Lung microvascular endothelial cell (primary cell): ENCODE measurements around the gene ALK. TPM values are rescaled to one million over a fixed set of nuclear protein-coding genes. Genes with fewer than 3 reads are reported as not detected.
A peak's percentile ranks its signal among the peaks of the same experiment; 100 is the strongest.

Experiments used
- DNase-seq, 2 donors: peaks; one replicate each; pipeline versions ENCODE4 v3.0.0 to v3.0.0-alpha.2; 2010; ENCODE audit warnings: low read depth in 2 of 2
- total RNA-seq: library from RNA; depleted of rRNA; stranded (reverse); fragments of >200 nt; gene quantifications from 2 replicates; pipeline ENCODE4 v1.2.1, GENCODE V29; 2014

ALK gene
- total RNA-seq, 1 donor from 2014 or later, result not detected

DNA sequence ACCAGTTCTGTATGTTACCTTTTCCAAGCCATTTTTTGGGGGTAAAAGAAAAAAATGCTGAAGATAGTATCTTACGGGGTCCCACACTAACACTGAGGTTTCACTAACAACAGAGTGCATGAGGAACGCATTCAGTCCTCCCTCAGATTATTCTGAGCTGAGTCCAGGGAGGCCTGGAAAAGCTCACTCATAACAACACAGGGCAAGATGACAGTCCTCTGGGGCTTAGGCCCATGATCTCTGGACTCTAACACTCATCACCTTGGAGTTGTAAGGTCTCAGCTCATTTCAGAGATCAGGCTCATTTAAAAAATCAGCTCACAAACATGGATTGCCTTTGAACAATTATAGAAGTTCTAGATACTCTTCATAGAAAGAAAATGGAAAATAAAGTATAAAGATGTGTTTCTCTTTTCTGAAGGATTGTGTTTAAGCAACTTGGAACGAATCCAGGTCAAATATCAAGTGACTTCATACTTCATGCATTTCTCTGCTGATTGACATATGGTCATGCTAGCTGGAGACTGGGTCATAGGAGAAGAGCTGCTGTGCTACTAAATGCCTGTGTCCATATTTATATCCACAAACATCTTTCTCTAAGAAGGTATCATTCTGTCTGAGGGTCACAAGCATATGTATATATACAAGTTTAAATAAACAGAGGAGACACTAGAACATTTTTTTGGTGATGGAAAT, 265.8 kb downstream of the ALK start:
- DNase-seq, result no peak

DNA sequence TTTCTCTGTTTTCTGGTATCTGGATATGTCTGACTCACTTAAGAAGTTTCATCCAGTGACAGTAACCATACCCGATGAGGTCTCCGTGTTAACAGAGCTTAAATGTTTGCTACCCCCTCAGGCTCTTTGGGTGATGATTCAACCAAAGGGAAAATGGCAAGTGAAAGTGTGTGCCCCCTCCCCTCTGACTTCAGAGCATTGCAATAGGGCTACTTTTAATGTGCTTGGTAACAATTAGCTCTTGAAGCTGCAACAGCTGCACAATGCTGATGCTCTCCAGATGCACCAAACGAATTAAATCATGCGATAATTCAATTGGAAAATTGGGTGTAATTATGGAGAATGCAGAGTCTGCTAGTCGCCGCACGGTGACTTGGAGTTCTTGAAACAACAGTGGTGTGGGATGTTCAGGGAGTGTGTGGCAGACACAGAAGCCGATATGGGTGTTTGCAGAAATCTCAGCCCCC, 270.7 kb downstream of the ALK start:
- DNase-seq, result no peak

DNA sequence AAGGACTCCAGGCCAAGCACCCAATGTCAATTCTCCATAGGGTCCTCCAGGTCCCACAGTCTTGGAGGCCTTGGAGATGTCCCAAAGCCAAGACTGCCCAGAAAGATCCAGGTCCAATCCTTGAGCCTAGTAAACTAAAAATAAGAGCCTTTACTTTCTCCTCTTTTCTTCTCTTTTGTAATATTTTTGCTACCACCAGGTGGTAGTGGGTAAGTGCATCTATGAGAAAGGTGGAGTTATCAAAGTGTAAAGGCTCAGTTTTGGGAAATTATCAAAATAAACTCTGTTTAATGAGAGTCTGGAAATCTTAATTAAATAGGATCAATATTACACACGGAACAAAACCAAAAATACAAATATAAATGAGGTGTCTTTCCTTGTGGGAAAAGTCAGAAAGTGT, 276.4 kb downstream of the ALK start:
- no peak for DNase-seq

DNA sequence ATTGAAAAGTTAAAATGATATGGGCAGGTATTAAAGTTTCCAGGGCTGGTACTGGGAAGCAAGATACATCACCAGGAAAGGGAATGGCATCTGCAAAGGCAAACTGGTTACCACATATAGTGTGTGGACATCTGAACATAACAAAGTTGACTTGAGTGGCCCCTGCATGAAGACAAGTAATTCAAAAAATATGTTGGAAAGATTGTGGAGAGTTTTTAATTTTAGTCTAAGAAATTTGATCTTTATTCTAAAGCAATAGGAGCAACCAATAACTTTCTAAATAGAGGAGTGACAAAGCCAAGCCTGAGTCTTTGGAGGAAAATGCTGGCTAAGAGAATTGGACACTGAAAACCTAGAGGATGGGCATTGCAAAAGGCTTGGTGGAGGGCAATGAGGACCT, 278.2 kb downstream of the ALK start:
- DNase-seq, result no peak

DNA sequence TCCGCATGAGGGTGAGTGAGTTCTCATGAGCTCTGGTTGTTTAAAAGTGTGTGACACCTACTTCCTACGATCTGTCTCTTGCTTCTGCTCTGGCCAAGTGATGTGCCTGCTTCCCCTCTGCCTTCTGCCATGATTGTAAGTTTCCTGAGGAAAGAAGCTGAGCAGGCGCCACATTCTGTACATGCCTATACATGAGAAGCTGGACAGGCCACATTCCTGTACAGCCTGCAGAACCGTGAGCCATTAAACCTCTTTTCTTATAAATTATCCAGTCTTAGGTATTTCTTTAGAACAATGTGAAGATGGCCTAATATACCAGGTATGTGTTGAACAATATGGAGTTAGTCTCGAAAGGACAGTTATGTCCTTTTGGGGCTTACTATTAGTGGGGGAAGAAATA, 281.0 kb downstream of the ALK start:
- no peak for DNase-seq

DNA sequence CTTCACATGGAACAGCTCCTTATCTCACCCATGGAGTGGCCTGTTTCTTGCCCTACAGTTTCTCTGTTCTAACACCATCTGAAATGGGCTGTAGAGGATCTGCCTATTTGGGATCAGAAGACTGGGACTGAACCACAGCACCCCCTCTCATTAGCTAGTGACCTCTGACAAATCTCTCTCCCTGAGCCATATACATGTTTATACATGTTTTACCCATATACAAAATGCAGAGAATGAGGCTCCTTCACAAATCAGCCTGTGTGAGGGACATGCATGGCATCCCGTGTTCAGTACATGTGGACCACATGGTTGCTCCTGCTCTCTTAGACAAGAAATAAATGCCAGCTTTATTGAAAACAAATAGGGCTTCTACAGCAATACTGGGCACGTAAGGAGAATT, 282.7 kb downstream of the ALK start:
- no peak for DNase-seq

DNA sequence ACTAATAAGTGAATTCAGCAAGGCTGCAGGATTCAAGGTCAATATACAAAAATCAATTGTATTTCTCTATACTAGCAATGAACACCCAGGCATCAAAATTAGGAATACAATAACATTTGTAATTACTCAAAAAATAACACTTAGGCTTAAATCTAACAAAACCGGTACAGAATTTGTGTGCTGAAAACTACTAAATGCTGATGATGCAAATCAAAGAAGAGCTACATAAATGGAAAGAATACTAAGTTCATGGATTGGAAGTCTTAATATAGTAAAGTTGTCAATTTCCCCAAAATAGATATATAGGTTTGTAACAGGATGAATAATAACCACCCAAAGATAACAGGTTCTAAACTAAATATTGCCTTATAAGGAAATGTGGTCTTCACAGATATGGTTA, 286.5 kb downstream of the ALK start:
- DNase-seq, result no peak

DNA sequence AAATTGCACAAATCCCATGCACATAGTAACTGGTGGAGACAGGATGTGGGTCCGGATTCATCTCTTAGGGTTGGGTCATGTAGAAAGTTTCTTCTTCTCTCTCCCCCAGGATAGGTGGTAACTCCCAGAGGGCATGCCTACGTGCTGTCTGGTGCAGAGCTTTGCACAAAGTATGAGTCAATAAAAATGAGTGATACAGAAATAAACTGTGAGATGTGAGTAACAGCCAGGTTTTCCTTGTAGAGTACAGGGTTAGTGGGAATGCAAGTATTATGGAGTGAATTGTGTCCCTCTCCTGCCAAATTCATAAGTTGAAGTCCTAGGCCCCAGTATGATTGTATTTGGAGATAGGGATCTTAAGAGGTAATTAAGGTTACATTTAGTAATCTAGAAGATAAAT, 289.4 kb downstream of the ALK start:
- DNase-seq, result no peak

DNA sequence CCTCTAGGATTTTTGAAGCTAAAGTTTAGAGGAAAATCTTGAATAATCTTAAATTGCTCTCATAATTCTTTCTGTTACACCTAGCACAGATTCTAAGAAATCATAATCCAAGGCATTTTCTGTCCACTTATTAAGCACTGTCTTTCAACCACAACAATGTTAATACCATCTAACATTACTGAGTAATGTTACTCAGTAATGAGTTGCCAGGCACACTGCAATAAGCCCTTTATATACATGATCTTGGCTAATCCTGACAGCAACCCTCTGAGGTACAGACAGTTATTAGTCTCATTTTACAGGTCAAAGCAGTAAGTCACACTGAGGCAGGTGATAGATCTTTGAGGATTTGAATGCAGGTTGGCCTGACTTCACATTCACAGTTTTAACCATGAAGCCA, 291.9 kb downstream of the ALK start:
- no peak for DNase-seq

DNA sequence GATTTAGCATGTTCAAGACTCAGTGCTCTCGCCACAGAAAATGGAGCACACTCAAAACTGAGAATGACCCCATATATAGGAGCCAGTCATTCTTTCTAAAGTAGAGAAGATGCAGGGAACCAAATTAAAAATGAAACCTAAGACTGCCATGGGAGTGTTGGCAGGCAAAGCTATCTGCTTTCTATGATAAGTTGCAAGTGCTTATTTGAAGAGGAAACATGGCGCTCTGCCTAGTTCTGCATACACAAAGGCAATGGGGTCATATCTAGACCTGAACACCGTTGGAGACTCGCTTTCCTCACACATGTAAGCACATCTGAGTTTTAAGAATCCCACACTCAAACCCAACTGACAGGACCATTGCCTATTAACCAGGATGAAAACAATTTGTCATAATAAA, 292.5 kb downstream of the ALK start:
- DNase-seq, result no peak

DNA sequence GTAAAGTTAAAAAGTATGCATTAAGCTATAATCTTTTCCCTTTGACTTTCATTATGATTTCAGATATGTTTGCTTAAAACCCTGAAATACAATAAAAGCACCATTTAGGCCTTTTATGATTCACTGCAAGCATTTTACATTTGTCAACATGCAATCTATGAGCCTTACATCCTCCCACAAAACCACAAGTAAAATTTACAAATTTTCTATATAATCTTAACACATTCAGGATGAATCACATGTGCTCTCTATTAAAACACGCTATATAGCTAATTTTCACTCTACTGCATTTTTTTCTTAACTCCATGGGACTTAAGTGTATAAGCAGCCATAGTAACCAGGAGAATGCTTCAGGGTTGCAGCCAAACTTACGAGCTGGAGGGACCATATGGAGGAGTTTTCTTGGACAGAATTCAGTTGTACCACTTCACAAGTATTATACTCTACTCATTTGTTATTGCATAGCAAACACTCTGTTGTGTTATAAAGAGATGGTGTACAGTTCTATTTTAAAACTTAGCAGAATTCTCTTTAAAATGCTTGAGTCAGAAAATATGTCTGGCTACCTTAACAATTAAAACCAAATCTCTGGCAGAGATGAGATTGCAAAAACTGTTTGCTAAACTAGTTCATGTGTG, 293.2 kb downstream of the ALK start:
- DNase-seq, result no peak

DNA sequence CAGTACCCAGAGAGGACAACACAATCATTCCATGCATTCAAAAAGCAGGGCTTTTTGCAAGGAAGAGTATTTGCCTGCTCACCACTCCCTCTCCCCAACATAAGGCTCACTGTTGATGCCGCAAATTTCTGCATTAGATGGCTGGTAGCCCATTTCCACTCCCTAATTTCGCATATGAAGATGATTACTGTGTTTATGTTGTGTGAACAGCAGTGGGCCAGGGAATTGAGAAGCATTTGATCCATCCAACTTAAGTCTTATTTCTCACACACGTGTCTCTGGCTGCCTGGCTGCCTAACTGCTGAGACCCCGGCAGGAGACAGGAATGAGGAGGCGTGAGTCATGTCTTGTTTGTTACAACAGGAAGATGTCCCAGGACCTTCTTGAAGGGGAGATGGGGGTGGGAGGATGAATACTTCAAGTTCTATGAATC, 294.1 kb downstream of the ALK start:
- peak in 1 of 2 donors; percentile 61 for DNase-seq

DNA sequence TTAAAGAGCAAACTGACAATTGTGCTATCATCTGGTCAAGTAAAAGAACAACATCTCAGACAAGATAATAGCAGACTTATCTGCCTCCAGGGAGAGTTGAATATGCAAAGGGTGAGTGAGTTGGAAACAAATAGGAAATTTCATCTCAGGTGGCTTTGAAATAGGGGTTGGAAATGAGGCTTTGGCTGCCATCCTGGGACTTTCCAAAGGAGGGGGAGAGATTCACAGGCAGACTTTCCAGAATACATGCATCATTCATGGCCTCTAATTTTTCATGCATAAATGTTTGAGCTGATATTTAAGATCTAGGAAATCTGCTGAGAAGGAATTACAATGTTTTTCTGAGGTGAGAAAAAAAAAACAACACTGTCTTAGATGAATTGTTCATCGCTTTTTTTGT, 300.5 kb downstream of the ALK start:
- DNase-seq, result no peak

DNA sequence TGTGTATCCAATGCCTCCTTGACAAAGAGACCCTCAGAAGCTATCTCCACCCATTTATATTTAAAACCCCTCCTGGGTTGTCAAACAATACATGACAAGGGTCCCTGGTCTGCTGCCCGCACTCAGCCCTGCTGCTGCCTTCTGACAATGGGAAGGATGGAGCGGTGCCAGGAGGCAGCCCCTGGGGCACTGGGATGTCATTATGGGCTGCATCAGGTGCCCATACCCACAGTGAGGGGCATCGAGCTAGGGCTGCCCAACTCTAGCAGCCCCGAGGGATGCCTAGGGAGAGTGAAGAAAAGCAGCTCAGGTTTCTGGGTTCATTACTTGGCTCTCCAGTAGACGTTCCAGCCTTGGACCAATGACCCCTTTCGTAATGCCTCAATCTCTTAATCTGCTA, 301.7 kb downstream of the ALK start:
- no peak for DNase-seq

DNA sequence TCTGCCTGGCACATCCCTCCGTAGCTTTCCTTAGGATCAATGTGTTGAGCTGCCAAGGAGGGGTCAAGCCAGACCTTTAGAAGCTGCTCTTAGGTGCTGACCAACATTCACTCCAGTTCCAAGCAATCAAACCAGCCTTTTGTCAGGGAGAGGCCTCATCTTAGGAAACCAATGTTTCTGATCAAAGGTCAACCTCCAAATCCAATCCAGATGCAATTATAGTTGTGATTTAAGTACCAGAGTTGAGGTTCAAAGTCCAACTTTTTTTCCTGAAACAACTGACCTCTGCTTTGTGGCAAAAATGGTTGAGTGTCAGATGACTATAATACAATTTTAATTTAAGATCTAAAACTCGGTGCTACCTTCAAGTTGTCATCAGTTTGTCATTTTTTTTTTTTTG, 303.4 kb downstream of the ALK start:
- DNase-seq, result no peak

DNA sequence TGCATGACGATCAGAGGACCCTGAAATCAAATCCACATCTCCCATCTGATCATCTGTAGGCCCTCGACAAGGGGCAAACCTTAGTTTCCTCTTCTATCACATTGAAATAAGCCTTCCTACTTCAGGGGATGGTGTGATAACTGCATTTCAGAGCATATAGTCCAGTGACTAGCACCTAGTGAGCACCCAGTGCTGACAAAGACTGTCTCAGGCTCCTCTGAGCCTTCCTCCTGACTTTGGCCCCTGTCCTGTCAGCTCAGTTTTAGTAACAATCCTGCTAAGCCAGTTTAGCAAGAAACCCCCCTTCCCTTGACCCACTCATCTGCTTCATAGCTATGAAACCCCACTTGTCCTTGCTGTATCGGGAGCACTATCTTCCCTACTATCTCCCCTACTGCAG, 304.0 kb downstream of the ALK start:
- no peak for DNase-seq

DNA sequence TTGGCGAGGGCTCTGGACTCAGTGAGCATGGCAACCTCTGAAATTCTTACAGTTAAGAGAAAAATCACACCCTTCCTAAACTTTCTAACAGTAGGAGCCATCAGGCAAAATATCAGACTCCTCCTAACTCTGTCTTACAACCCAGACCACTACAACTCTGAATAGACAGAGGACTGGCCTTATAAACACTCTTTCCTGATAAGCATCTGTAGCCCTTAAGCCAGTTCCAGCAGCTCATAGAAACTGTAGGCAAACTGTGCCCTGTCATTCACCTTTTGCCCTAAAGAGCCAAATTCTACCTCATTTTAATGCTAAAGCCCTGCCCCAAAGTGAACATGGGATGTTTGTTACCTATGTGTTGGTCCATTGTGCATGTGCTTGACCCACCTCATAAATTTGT, 304.8 kb downstream of the ALK start:
- DNase-seq, result no peak

DNA sequence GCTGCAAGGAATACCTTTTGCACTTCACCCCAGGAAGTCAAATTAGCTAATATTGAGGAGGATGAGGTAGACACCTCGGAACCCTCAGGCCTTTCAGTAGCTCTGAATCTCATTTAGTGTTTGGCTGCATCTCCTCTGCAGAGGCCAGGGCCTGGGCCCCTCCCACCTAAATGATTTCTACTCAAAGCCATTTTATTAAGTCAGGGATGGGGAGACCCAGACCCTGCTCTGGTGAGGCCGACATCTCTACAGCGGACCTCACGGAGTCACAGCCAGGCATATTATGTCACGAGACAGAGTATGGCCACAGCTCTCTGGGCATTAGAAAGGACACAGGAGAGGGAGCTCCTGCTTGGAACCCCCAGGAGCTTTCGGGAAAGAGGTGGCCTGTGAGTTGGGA, 305.5 kb downstream of the ALK start:
- no peak for DNase-seq

DNA sequence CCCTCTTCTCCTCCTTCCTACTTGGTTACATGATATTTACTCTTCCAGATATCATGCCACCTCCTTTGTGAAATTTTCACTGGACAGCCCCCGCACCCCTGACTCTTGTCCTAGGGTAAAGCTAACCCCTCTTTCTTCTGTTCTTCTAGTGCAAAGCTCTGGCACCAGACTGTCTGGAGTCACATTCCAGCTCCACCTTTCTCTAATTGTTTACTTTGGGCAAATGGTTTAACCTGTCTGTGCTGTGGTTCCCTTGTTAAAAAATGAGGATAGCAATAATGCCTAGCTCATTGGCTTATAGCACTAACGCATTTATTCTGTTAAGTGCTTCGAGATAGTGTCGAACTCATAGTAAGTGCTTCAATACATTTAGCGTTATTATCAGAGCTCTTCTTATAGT, 306.2 kb downstream of the ALK start:
- no peak for DNase-seq

DNA sequence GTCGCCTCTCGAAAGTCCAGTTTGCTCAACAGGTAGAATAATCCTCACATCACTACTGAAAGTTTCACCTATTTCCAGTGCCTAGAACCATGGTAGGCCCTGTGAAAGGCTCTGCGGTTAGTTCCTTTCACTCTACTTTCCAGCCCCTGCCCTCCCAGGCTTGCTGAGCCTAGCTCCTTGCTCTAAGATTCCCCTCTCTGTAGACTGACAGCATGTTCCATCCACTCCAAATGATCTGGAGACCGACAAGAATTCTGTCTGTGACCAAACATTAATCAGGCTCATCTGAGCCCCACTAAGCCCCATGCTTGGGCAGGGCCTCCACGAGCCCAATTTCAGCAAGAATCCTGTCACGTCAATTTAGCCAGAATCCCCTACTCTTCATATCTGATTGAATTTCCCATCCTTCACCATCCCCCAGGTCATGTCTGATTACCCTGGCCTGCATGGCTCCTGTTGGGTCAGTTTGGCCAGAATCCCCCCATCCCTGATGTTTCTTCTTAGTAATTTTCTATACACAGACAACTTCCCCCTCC, 307.0 kb downstream of the ALK start:
- DNase-seq, result no peak

DNA sequence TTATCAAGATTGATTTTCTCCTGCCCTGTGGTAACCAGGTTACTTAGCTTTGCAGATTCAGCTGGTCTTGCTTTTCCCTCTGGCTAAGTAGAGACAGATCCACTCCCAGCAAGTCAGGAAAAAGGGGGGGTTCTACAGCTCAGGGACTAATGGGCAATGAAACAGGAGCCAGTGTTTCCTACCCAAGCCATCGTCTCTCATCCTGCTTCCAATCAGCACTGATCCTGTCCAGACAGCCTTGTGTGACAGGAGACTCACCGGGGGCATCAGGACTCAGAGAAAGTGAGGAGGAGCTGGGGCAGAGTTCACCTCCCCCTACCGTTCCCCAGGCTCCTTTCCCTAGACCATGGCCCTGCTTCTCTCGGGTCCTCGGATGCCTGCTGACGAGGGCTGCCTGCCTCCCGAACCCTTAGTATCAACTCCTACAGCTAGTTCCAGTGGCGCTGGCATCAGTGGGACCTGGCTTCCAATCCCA, 307.6 kb downstream of the ALK start:
- no peak for DNase-seq

DNA sequence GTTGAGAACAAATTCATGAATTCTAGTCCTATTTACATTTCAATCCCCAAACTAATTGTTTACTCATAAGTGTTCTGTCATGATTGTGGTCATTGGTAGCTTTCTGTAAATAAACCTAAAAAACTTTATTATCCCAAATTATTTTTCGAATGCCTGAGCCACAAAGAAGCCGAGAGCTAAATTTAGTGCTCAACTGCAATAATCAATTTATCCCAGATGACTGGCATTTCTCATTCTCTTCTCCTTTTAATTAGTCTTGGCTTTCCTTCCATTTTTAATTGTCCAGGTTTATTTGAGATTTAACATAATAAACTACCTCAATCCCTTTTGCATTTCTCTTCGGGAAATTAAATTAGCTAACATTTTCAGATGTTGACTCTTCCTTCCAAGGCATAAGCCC, 308.3 kb downstream of the ALK start:
- DNase-seq, result no peak

DNA sequence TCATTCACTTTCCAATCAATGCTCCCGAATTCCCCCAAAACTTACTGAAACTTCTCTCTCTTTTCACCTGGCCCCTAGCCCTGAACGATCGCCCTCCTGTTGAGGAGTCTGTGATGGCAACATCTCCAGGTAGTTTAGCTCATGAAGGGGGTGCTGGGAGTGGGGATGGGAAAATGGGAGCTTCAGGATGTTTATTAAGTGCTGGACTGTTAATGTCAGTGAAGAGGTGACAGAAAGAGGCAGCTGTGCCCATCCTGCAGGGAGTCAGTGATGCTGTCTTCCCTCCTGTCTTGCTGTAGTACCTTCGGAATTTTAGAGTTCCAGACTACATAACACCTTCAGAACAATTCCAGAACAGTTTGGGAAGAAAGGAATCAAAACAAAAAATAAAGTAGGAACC, 308.8 kb downstream of the ALK start:
- no peak for DNase-seq
